Spleen (tissue), 13 donors: ENCODE measurements around the gene LRRC8E. TPM values are rescaled to one million over a fixed set of nuclear protein-coding genes. Genes with fewer than 3 reads are reported as not detected.

Source experiments
- DNase-seq: peaks from one replicate; pipeline ENCODE4 v3.0.0-alpha.2; 2020
- H3K27ac ChIP-seq, 8 donors: fragments of 200-600 bp; sonication (generic) in 7 of 8; 1 replicate in 4 of 8; 2 replicates in 4 of 8; pipeline versions ENCODE4 v1.5.0 to v1.8.0; 2016 to 2021; ENCODE audit warnings: inconsistent platforms in 4 of 8, mild to moderate bottlenecking in 4 of 8, moderate library complexity in 1 of 8
- H3K27me3 ChIP-seq, 7 donors: fragments of 200-600 bp; sonication (generic) in 6 of 7; replicated peaks in 1 of 7; 1 replicate in 4 of 7; 2 replicates in 3 of 7; pipeline versions ENCODE4 v1.5.0 to v1.8.0; 2016 to 2021; ENCODE audit warnings: inconsistent platforms in 3 of 7, mild to moderate bottlenecking in 1 of 7
- H3K36me3 ChIP-seq, 6 donors: fragments of 200-600 bp; sonication (generic) in 5 of 6; 1 replicate in 4 of 6; 2 replicates in 2 of 6; pipeline versions ENCODE4 v1.5.0 to v1.8.0; 2016 to 2021; ENCODE audit warnings: inconsistent platforms in 2 of 6
- H3K4me1 ChIP-seq, 6 donors: fragments of 200-600 bp; sonication (generic) in 5 of 6; 1 replicate in 3 of 6; 2 replicates in 3 of 6; pipeline versions ENCODE4 v1.5.0 to v1.8.0; 2016 to 2021; ENCODE audit warnings: inconsistent platforms in 3 of 6
- H3K4me3 ChIP-seq, 8 donors: fragments of 200-600 bp; sonication (generic) in 7 of 8; 1 replicate in 4 of 8; 2 replicates in 4 of 8; pipeline versions ENCODE4 v1.5.0 to v1.8.0; 2016 to 2021; ENCODE audit warnings: inconsistent platforms in 4 of 8, mild to moderate bottlenecking in 4 of 8, moderate library complexity in 2 of 8
- H3K9me3 ChIP-seq, 8 donors: fragments of 200-600 bp; sonication (generic) in 7 of 8; 1 replicate in 4 of 8; 2 replicates in 4 of 8; pipeline versions ENCODE4 v1.5.0 to v1.8.0; 2016 to 2021; ENCODE audit warnings: inconsistent platforms in 4 of 8
- CTCF ChIP-seq, 11 experiments: fragments of 200-600 bp in 7 of 11; fragments of 450-650 bp in 4 of 11; sonication (generic) in 4 of 11; IDR thresholded peaks in 8 of 11; conservative IDR thresholded peaks in 3 of 11; 1 replicate in 7 of 11; 2 replicates in 4 of 11; pipeline versions ENCODE4 v1.4.0 to v1.8.0; 2016 to 2021; ENCODE audit warnings: antibody characterized with exemption in 11 of 11, inconsistent platforms in 4 of 11, mild to moderate bottlenecking in 1 of 11
- POLR2A ChIP-seq, 3 donors: fragments of 450-650 bp; IDR thresholded peaks; one replicate each; pipeline ENCODE4 v1.5.1; 2017; ENCODE audit warnings: antibody characterized with exemption in 3 of 3, mild to moderate bottlenecking in 1 of 3
- POLR2AphosphoS5 ChIP-seq, 3 donors: sonication (generic); formaldehyde crosslinking; IDR thresholded peaks; one replicate each; pipeline ENCODE4 v1.5.1; 2017; ENCODE audit warnings: antibody characterized with exemption in 3 of 3
- WGBS, 5 donors: extraction: QIAGEN DNeasy Blood & Tissue Kit in 3 of 5; methylation state at CpG; one replicate each; pipeline versions ENCODE4 v1.1.5 to v1.1.7; 2013 to 2018; 5-methylcytosine and 5-hydroxymethylcytosine counted together
- intact Hi-C: fragments of 100-400 bp; cut with DNase I; formaldehyde crosslinking; loops from one replicate; pipeline ENCODE4 v1.15.0; 2023; ENCODE audit warnings: low total_unique reads
- long read RNA-seq, 2 donors: transcript quantifications; one replicate each; lab custom pipeline, GENCODE V29; 2026
- polyA plus RNA-seq, 3 donors: library from polyadenylated mRNA; stranded (reverse); fragments of 200-250 nt; gene quantifications; one replicate each; pipeline ENCODE4 v1.2.1, GENCODE V29; 2013
- total RNA-seq, 7 donors: library from RNA; depleted of rRNA in 3 of 7; stranded (reverse); fragments of >200 nt in 3 of 7; fragmentation: NEBNext Ultra II Directional in 4 of 7; extraction: Animal tissue kit (Norgen Biotek cat#: 25700) in 4 of 7; gene quantifications; one replicate each; pipeline versions ENCODE4 v1.1.0 to v1.2.1, GENCODE V29; 2016 to 2021
- donor health status: healthy with polysubstance abuse.
- donor health status: DM: no; HTN: no; CAD: no; lungs with moderate emphysema.
- donor health status: DM: no; HTN: no; CAD: no.
- donor health status: Bipolar disorder and iron deficiency.
- donor health status: healthy.
- donor health status: DM: no; HTN: no; CAD: no.
- donor health status: DM: yes; HTN: yes; CAD: no.

Gene LRRC8E
- total RNA-seq (under 1 TPM in 1 of 7 donors, not detected in 6; 0.37 TPM), polyA plus RNA-seq (under 1 TPM in 1 of 3 donors, not detected in 2; 0.08 TPM)
- long read RNA-seq, donor 1, result 0 reads
- long read RNA-seq, donor 2, result 0 reads

- intact Hi-C loops, result no loop called here
- H3K36me3 ChIP-seq, result no peaks in the 10 kb centered on the region
- no peak within 1 kb of the TSS for H3K27ac ChIP-seq
- H3K4me1 ChIP-seq, result peaks cover 0 to 12% (median 4%) of the 10 kb centered on the region in 6 donors
- H3K27me3 ChIP-seq, result peaks cover 0 to 61% (median 17%) of the 10 kb centered on the region in 7 donors
- H3K4me3 ChIP-seq, result peak within 1 kb of the TSS in 1 of 8 donors; percentile 13
- no peaks in the 10 kb centered on the region for H3K9me3 ChIP-seq
- DNase-seq, result no peak
- WGBS, 5 donors, result 11 to 47% (median 13%) methylated on average over 8 to 53 of the region's 53 CpGs
- TF ChIP-seq CTCF (IDR thresholded peaks at IDR 0.05 in 8 of 11, conservative IDR thresholded peaks at IDR 0.05 in 3 of 11), result no peak
- no peak for TF ChIP-seq POLR2A (IDR thresholded peaks at IDR 0.05)
Observed at GRCh38 chr19:7888145-7888825, at the start of gene LRRC8E. Gene LRRC8E, plus strand, starts transcription at chr19:7888510. Its CDS starts 7,094 bp downstream, at chr19:7895604.

GRCh38 chr19:7839476-7839875 is 48.8 kb upstream of the LRRC8E start:
- DNase-seq, result no peak

GRCh38 chr19:7840629-7841028 is 47.7 kb upstream of the LRRC8E start:
- intact Hi-C loops, result no loop called here
- Histone ChIP-seq H3K4me1 (peaks cover 0 to 4% (median 0%) of the 10 kb centered on the region in 6 donors), H3K9me3 (no peaks in the 10 kb centered on the region), H3K4me3 (no peak overlapping the region), H3K27ac (no peak overlapping the region), H3K27me3 (no peaks in the 10 kb centered on the region), H3K36me3 (no peaks in the 10 kb centered on the region)
- TF ChIP-seq POLR2A (IDR thresholded peaks at IDR 0.05), result no peak
- TF ChIP-seq POLR2AphosphoS5 (IDR thresholded peaks at IDR 0.05), result no peak
- TF ChIP-seq CTCF (IDR thresholded peaks at IDR 0.05 in 8 of 11, conservative IDR thresholded peaks at IDR 0.05 in 3 of 11), result no peak
- DNase-seq, result no peak
- 87 to 93% (median 88%) methylated on average over 8 of the region's 8 CpGs for WGBS, 5 donors

More at GRCh38 chr19:7839476-7839875, 48.8 kb upstream of the LRRC8E start:
- Histone ChIP-seq H3K27me3 (no peaks in the 10 kb centered on the region), H3K36me3 (no peaks in the 10 kb centered on the region), H3K27ac (no peak overlapping the region), H3K4me3 (no peak overlapping the region), H3K4me1 (no peaks in the 10 kb centered on the region), H3K9me3 (no peaks in the 10 kb centered on the region)
- TF ChIP-seq POLR2A (IDR thresholded peaks at IDR 0.05), result no peak
- 93 to 95% (median 94%) methylated on average over 6 of the region's 6 CpGs for WGBS, 5 donors
- intact Hi-C loops, result no loop called here

GRCh38 chr19:7841751-7842660 is 46.3 kb upstream of the LRRC8E start:
- intact Hi-C loops, result no loop called here
- H3K27ac ChIP-seq, result no peak overlapping the region
- WGBS, 5 donors, result 89 to 92% (median 92%) methylated on average over 10 to 11 of the region's 11 CpGs
- H3K27me3 ChIP-seq, result no peaks in the 10 kb centered on the region
- peaks cover 0 to 9% (median 0%) of the 10 kb centered on the region in 6 donors for H3K4me1 ChIP-seq
- TF ChIP-seq CTCF (IDR thresholded peaks at IDR 0.05 in 8 of 11, conservative IDR thresholded peaks at IDR 0.05 in 3 of 11) (no peak), POLR2A (IDR thresholded peaks at IDR 0.05) (no peak), POLR2AphosphoS5 (IDR thresholded peaks at IDR 0.05) (no peak)
- H3K9me3 ChIP-seq, result no peaks in the 10 kb centered on the region
- H3K4me3 ChIP-seq, result no peak overlapping the region
- no peak for DNase-seq
- H3K36me3 ChIP-seq, result no peaks in the 10 kb centered on the region
